ENCODE data around the gene LTBP3.
A peak's percentile ranks its signal among the peaks of the same experiment; 100 is the strongest.

The LTBP3 gene

DNA sequence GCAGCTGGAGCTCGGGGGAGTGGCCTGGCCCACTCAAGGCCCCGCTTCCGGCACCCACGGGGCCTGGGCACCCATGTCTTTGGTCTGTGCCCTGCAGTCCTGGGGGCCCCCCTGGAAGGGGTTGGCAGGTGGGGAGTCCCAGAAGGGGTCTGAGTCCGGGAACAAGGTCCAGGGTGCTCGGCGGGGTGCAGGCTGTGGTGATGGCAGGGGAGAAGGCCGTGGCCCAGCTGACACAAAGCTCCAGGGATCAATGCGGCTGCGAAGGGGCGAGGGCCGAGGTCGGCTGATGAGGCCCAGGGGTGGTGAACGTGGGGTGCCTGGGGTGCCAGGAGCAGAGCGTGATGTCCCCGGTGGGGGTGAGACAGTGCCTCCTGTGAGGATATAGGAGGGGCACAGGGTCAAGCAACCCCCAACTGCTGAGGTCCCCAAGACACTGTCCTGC, 40.1 kb upstream of the LTBP3 start:
- peaks cover 21% of the 10 kb centered on the region for H3K36me3 Mint-ChIP-seq (ENCODE audit: low read depth)
- no peak overlapping the region for H3K4me3 Mint-ChIP-seq
- H3K9me3 Mint-ChIP-seq: no peaks in the 10 kb centered on the region
- H3K27ac Mint-ChIP-seq: no peak overlapping the region
- H3K4me1 Mint-ChIP-seq: peaks cover under 1% of the 10 kb centered on the region
- TF ChIP-seq, protein P1, sequence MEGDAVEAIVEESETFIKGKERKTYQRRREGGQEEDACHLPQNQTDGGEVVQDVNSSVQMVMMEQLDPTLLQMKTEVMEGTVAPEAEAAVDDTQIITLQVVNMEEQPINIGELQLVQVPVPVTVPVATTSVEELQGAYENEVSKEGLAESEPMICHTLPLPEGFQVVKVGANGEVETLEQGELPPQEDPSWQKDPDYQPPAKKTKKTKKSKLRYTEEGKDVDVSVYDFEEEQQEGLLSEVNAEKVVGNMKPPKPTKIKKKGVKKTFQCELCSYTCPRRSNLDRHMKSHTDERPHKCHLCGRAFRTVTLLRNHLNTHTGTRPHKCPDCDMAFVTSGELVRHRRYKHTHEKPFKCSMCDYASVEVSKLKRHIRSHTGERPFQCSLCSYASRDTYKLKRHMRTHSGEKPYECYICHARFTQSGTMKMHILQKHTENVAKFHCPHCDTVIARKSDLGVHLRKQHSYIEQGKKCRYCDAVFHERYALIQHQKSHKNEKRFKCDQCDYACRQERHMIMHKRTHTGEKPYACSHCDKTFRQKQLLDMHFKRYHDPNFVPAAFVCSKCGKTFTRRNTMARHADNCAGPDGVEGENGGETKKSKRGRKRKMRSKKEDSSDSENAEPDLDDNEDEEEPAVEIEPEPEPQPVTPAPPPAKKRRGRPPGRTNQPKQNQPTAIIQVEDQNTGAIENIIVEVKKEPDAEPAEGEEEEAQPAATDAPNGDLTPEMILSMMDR (IDR thresholded peaks at IDR 0.05; ENCODE audit: unreplicated experiment in 3 of 3): no peak
- H3K27me3 Mint-ChIP-seq (ENCODE audit: low read depth): peaks cover 15% of the 10 kb centered on the region

DNA sequence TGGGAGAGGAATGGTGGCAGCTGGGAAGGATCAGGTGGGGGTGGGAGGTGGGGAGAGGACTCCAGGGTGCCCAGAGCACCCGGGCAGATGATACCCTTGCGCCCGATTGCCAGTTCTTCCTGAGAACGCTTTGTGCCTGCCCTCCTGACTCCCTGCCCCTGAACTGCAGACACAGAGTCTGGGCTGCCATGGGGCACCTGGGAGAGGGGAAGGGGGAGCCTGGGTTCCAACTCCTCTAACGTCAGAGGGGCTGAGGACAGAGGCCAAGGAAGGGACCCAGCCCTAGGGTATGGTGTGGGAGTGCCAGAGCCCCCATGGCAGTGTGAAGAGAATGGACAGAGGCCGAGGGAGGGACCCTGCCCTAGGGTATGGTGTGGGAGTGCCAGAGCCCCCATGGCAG, 38.4 kb upstream of the LTBP3 start:
- Mint-ChIP-seq H3K4me3 (no peak overlapping the region), H3K36me3 (ENCODE audit: low read depth) (peaks cover 16% of the 10 kb centered on the region), H3K27ac (no peak overlapping the region), H3K27me3 (ENCODE audit: low read depth) (peaks cover 24% of the 10 kb centered on the region), H3K4me1 (no peaks in the 10 kb centered on the region), H3K9me3 (no peaks in the 10 kb centered on the region)
- TF ChIP-seq, protein P1 (IDR thresholded peaks at IDR 0.05; ENCODE audit: unreplicated experiment in 3 of 3): no peak

GRCh38 chr11:65595543-65596281, 37.6 kb upstream of the LTBP3 start, which contains the start of gene KCNK7:
TSS of gene KCNK7 (minus strand) at chr11:65595800. CDS start at chr11:65595772, 28 bp downstream.
- TF ChIP-seq, protein P1 (IDR thresholded peaks at IDR 0.05; ENCODE audit: unreplicated experiment in 3 of 3): no peak
- no peak within 1 kb of the TSS for H3K4me3 Mint-ChIP-seq
- H3K27me3 Mint-ChIP-seq (ENCODE audit: low read depth): peaks cover 28% of the 10 kb centered on the region
- peaks cover under 1% of the 10 kb centered on the region for H3K4me1 Mint-ChIP-seq
- H3K36me3 Mint-ChIP-seq (ENCODE audit: low read depth): peaks cover 10% of the 10 kb centered on the region
- no peaks in the 10 kb centered on the region for H3K9me3 Mint-ChIP-seq
- H3K27ac Mint-ChIP-seq: no peak within 1 kb of the TSS

- TF ChIP-seq, protein P1 (IDR thresholded peaks at IDR 0.05; ENCODE audit: unreplicated experiment in 3 of 3): no peak
- no peaks in the 10 kb centered on the region for H3K9me3 Mint-ChIP-seq
- H3K4me3 Mint-ChIP-seq: no peak overlapping the region
- H3K36me3 Mint-ChIP-seq (ENCODE audit: low read depth): peaks cover 13% of the 10 kb centered on the region
- H3K27ac Mint-ChIP-seq: no peak overlapping the region
- peaks cover 6% of the 10 kb centered on the region for H3K4me1 Mint-ChIP-seq
- peaks cover 32% of the 10 kb centered on the region for H3K27me3 Mint-ChIP-seq (ENCODE audit: low read depth)
These were observed 37.0 kb upstream of the LTBP3 start for GRCh38 chr11:65595131-65595530.

- Mint-ChIP-seq H3K27ac (no peak overlapping the region), H3K36me3 (ENCODE audit: low read depth) (peaks cover 9% of the 10 kb centered on the region), H3K27me3 (ENCODE audit: low read depth) (peaks cover 32% of the 10 kb centered on the region), H3K9me3 (no peaks in the 10 kb centered on the region), H3K4me1 (peaks cover 7% of the 10 kb centered on the region), H3K4me3 (peak overlapping the region in 2 of 3 experiments; percentile 32 to 36)
- TF ChIP-seq, protein P1 (IDR thresholded peaks at IDR 0.05; ENCODE audit: unreplicated experiment in 3 of 3): peak; percentile 49 to 60 (median 57)
These were observed 35.6 kb upstream of the LTBP3 start for GRCh38 chr11:65593518-65594414.

Measured in nephron (organoid).